Cardiac fibroblast (primary cell): ENCODE data around the gene IFNL3.
A peak's percentile ranks its signal among the peaks of the same experiment; 100 is the strongest.
"Not testable (repeated sequence)": the region's sequence is repeated elsewhere in the genome, so short reads cannot be mapped to it uniquely, and the experiment has no call there.

Experiments used
- DNase-seq, 2 donors: peaks; one replicate each; pipeline versions ENCODE4 v3.0.0 to v3.0.0-alpha.2; 2010; ENCODE audit warnings: low read depth in 2 of 2
- H3K4me3 ChIP-seq, 2 donors: replicated peaks in 1 of 2; 1 replicate in 1 of 2; 2 replicates in 1 of 2; pipeline ENCODE4 v1.5.1; 2011; ENCODE audit warnings: low read depth in 2 of 2, low read length in 2 of 2, mild to moderate bottlenecking in 2 of 2, moderate library complexity in 1 of 2
- CTCF ChIP-seq: IDR thresholded peaks from one replicate; pipeline ENCODE4 v1.5.1; 2011; ENCODE audit warnings: low read depth, mild to moderate bottlenecking, low read length, inconsistent platforms

The IFNL3 gene

GRCh38 chr19:39244410-39245100 lies at the start of gene IFNL3:
Gene IFNL3 (minus strand): TSS chr19:39245006. CDS start chr19:39244967, 39 bp downstream.
- DNase-seq, H3K4me3 ChIP-seq: not testable (repeated sequence)

GRCh38 chr19:39293394-39293793 lies 48.6 kb upstream of the IFNL3 start:
- no peak for DNase-seq
- no peak overlapping the region for H3K4me3 ChIP-seq
- no peak for TF ChIP-seq CTCF

- no peak for TF ChIP-seq CTCF
- no peak overlapping the region for H3K4me3 ChIP-seq
- DNase-seq: no peak
Observed at GRCh38 chr19:39284032-39284431, 39.2 kb upstream of the IFNL3 start.

GRCh38 chr19:39282021-39282420 lies 37.2 kb upstream of the IFNL3 start:
- no peak overlapping the region for H3K4me3 ChIP-seq
- no peak for DNase-seq
- no peak for TF ChIP-seq CTCF

GRCh38 chr19:39277598-39277997 lies 32.8 kb upstream of the IFNL3 start:
- peak; percentile 22 to 37 for DNase-seq
- no peak overlapping the region for H3K4me3 ChIP-seq
- no peak for TF ChIP-seq CTCF

GRCh38 chr19:39276740-39277139 lies 31.9 kb upstream of the IFNL3 start:
- H3K4me3 ChIP-seq: no peak overlapping the region
- no peak for DNase-seq
- no peak for TF ChIP-seq CTCF

- H3K4me3 ChIP-seq: no peak overlapping the region
- DNase-seq: no peak
- no peak for TF ChIP-seq CTCF
Observed at GRCh38 chr19:39275578-39275977, 30.8 kb upstream of the IFNL3 start.

- H3K4me3 ChIP-seq, DNase-seq: not testable (repeated sequence)
Observed at GRCh38 chr19:39273859-39274258, 29.1 kb upstream of the IFNL3 start.
